ENCODE measurements around the gene SPOCK3.

Gene SPOCK3

GRCh38 chr4:167041524-167041923 is 192.8 kb downstream of the SPOCK3 start:
- no peak for DNase-seq (ENCODE audit: extremely low read depth in 1 of 2, low read depth in 1 of 2)

- DNase-seq (ENCODE audit: extremely low read depth in 1 of 2, low read depth in 1 of 2) = no peak
Measured at GRCh38 chr4:167035390-167035789, 198.9 kb downstream of the SPOCK3 start.

GRCh38 chr4:167034983-167035382 is 199.3 kb downstream of the SPOCK3 start:
- DNase-seq (ENCODE audit: extremely low read depth in 1 of 2, low read depth in 1 of 2) = no peak

DNA sequence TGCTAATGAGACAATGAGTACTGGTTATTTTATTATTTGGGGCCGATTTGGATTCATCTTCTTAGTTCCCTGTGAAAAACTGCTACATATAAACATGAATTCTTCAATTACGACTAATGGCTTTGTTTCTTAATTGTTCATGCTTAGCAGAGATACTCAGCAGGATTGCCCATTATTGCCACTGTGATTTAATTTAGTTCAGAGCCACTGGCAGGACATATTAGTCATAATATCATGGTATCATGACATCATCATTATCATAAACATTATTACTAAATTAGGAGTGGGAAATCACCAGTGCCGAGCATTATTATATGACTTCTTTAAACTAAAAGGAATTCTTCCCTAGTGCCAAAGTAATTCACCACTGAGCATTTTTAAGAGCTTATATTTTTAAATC is 201.4 kb downstream of the SPOCK3 start:
- DNase-seq (ENCODE audit: extremely low read depth in 1 of 2, low read depth in 1 of 2) = no peak

DNA sequence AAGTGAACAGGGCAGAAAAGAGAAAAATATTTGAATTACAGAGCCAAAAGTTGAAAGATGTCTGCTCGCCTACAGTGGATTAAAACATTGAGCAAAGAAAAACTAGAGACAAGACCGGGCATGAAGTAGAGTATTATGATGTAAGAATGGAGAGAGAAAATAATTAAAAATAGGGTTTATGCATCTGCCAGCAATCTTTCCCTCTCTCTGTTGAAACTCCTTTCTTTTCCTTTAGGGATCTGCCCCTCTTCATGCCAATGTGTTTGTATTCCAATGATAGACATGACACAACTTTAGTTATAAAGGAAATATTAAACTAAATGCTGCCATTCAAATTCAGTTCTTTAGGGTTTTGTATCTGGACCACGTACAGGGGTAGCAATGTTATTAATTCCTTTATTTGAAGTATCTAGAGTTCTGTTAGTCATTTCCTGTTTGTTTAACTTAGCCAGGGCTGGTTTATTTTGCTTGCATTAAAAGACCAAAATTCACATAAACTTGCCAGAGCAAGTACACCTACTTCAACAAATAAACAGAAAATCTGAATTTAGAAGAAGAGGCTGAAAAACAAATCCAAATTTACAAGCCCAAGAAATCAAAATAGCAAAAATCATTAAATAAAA is 202.6 kb downstream of the SPOCK3 start:
- no peak for DNase-seq (ENCODE audit: extremely low read depth in 1 of 2, low read depth in 1 of 2)

DNA sequence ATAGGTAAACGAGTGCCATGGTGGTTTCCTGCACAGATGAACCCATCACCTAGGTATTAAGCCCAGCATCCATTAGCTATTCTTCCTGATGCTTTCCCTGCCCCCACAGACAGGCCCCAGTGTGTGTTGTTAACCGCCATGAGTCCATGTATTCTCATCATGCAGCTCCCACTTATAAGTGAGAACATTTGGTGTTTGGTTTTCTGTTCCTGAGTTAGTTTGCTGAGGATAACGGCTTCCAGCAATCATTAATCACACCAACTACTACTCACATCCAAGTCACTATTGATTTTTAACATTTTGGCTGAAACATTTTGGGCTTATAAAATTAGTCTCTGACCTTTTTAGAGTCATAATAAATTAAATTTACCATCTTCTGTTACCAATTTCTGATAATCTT is 205.3 kb downstream of the SPOCK3 start:
- no peak for DNase-seq (ENCODE audit: extremely low read depth in 1 of 2, low read depth in 1 of 2)

DNA sequence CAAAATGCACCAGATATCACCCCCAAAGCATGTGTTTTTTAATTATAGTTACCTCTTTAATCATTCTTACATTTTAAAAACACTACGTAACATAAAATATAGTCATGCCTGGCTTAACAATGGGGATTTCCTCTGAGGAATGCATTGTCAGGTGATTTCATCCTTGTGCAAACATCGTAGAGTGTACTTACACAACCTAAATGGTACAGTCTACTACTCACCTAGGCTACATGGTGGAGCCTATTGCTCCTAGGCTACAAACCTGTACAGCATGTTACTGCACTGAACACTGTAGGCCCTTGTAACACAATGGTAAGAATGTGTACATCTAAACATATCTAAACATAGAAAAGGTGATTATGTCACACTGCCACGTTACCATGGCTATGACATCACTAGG is 208.6 kb downstream of the SPOCK3 start:
- no peak for DNase-seq (ENCODE audit: extremely low read depth in 1 of 2, low read depth in 1 of 2)

GRCh38 chr4:167023364-167023925 is 210.8 kb downstream of the SPOCK3 start:
- DNase-seq (ENCODE audit: extremely low read depth in 1 of 2, low read depth in 1 of 2) = no peak

- no peak for DNase-seq (ENCODE audit: extremely low read depth in 1 of 2, low read depth in 1 of 2)
Measured at GRCh38 chr4:167021545-167022155, 212.6 kb downstream of the SPOCK3 start.

GRCh38 chr4:167020410-167020809 is 213.9 kb downstream of the SPOCK3 start:
- no peak for DNase-seq (ENCODE audit: extremely low read depth in 1 of 2, low read depth in 1 of 2)

- DNase-seq (ENCODE audit: extremely low read depth in 1 of 2, low read depth in 1 of 2) = no peak
Measured at GRCh38 chr4:167014944-167015343, 219.3 kb downstream of the SPOCK3 start.

DNA sequence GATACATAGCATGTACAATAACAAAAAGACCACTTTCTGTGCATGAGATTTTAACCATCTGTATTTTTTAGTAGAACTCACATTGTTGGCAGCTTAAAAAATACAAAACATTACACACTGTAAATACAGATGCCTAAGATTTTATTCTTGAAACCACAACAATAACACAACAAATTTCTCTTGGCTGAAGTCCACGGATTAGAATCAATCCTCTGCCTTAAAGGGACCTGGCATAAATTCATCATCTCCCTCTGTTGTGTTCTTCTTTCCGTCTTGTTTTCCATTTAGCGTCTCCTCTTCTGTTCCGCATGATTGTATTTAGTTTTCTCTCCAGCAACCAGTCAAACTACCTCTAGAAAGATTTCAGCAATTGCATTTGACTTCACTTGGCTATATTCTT is 231.0 kb downstream of the SPOCK3 start:
- DNase-seq (ENCODE audit: extremely low read depth in 1 of 2, low read depth in 1 of 2) = no peak

- no peak for DNase-seq (ENCODE audit: extremely low read depth in 1 of 2, low read depth in 1 of 2)
Measured at GRCh38 chr4:167000141-167000852, 234.0 kb downstream of the SPOCK3 start.

DNA sequence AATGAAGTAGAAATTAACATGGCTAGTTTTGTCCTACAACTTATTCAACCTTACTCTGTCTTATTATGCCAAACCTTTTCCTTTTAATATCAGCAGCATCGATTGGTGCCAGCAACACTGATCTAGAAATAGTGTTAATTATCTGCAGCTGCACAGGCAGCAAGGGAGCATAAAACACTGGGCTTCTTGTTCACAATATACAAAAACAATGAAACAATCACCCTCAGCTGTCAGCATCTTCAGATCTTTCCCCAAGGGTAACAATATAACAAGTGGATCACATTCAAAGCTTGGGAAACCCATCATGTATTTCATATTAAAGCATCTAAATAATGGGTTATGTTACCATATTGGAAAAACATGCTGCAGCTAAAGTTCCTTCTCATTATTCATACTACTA is 238.1 kb downstream of the SPOCK3 start:
- no peak for DNase-seq (ENCODE audit: extremely low read depth in 1 of 2, low read depth in 1 of 2)

GRCh38 chr4:166994686-166995085 is 239.6 kb downstream of the SPOCK3 start:
- no peak for DNase-seq (ENCODE audit: extremely low read depth in 1 of 2, low read depth in 1 of 2)

DNA sequence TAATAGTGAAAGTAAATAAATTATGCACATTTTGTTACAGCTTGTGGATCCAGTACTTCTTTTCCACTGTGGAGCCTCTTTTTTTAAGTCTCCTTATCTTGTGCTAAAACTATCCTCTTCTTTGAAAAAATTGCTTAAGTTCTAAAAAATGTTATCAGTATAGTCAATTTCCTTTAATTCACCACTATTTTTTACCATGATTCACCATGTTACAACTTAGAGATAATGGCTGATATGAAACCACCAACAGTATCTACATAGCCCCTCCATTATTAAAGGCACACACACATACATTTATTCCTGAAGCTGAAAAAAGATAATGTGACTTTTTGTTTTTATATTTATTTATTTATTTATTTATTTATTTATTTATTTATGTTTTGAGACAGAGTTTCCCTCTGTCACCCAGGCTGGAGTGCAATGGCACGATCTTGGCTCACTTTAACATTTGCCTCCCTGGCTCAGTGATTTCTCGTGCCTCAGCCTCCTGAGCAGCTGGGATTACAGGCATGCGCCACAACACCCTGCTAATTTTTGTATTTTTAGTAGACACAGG is 243.2 kb downstream of the SPOCK3 start:
- DNase-seq (ENCODE audit: extremely low read depth in 1 of 2, low read depth in 1 of 2) = no peak

DNA sequence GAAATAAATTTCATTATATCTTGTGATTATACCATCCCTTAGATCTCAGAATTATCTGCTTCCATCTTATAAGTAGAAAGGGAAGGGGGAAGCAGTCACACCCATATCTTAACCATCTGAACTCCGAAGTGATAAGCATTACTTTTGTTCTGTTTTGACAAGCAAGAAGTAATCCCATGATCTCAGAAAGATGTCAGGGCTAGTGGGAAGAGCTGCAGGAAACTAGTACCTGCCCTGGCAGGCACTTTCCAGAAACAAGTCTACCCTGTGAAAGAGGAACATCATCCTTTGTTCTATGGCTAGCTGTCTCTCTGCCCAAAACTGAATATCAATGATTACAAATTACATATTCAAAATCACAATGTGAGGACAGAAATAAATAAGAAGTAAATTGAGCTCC is 244.4 kb downstream of the SPOCK3 start:
- no peak for DNase-seq (ENCODE audit: extremely low read depth in 1 of 2, low read depth in 1 of 2)

GRCh38 chr4:166987026-166987425 is 247.3 kb downstream of the SPOCK3 start:
- DNase-seq (ENCODE audit: extremely low read depth in 1 of 2, low read depth in 1 of 2) = no peak

DNA sequence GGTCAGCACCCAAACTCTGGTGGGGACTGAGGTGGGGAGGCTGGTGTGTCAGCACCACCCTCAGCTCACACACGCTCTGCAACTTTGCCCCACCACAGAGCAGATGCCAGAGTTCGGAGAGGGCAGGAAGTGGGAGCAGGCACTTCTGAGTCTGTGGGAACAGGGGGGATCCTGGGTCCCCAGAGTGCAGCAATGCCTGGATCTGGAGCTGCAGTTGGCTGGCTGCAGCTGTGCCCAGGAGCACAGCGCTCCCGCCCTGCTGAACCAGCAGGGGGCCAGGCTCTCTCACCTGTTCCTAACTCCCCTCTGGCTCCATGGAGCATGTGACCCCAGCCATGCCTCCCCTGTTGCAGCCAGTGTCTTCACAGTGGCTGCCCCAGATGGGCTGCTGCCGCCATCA is 252.4 kb downstream of the SPOCK3 start:
- no peak for DNase-seq (ENCODE audit: extremely low read depth in 1 of 2, low read depth in 1 of 2)

DNA sequence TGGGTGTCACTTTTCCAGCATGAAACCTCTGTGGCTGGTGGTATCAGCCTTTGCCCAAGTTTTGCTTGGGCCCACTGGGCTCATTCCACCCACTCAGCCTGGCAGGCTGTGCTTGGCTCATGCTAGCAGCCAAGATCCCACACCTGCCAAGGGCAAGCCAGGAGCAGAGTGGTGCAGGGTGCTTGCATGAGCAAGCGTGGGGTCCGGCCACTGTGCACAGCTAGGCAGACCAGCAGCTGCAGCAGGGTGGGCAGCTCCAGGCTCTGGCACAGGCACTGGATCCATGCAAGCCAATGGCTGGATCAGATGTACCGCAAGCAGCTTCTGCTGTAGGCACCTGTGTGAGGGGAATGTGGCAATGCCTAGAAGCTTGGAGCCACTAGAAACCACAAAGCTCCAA is 253.9 kb downstream of the SPOCK3 start:
- DNase-seq (ENCODE audit: extremely low read depth in 1 of 2, low read depth in 1 of 2) = no peak

GRCh38 chr4:166977596-166977995 is 256.7 kb downstream of the SPOCK3 start:
- no peak for DNase-seq (ENCODE audit: extremely low read depth in 1 of 2, low read depth in 1 of 2)

DNA sequence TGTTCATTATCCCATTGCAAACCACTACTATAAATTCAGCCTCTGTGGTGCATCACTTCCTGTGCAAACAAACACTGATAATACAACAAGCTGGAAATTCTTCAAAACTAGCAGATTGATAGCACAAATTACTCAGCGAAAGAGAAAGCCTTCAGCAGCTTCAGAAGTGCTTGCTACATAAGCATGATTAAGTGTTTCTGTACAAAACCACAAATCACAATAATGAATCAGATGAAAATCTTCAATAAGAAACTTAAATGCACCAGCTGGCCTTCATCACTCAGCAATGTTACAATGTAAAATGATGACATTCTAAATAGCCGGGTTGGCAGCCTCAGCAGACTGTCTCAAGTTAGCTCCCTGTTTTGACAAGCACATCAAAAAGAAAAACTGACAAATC is 262.2 kb downstream of the SPOCK3 start:
- no peak for DNase-seq (ENCODE audit: extremely low read depth in 1 of 2, low read depth in 1 of 2)
